ENCODE measurements around the gene ALPK1. TPM values are rescaled to one million over a fixed set of nuclear protein-coding genes. Genes with fewer than 3 reads are reported as not detected.

The ALPK1 gene
- total RNA-seq, 4 donors from 2014 or later: 6.9 to 42.2 (median 22.9) TPM

GRCh38 chr4:112257098-112257497, 40.1 kb upstream of the ALPK1 start:
- Histone ChIP-seq H3K27ac (no peak overlapping the region), H3K27me3 (no peaks in the 10 kb centered on the region), H3K4me1 (no peaks in the 10 kb centered on the region), H3K4me3 (no peak overlapping the region), H3K9me3 (no peaks in the 10 kb centered on the region), H3K36me3 (no peaks in the 10 kb centered on the region)
- no peak for TF ChIP-seq CTCF (IDR thresholded peaks at IDR 0.05)
- TF ChIP-seq POLR2A (IDR thresholded peaks at IDR 0.05): no peak
- no peak for DNase-seq
- intact Hi-C loops (cut with DNase I; ENCODE audit: low total_unique reads): no loop called here

GRCh38 chr4:112266823-112267222, 30.3 kb upstream of the ALPK1 start:
- TF ChIP-seq CTCF (IDR thresholded peaks at IDR 0.05) (peak in 3 of 4 experiments; percentile 5 to 35 (median 18)), POLR2A (IDR thresholded peaks at IDR 0.05) (no peak)
- H3K27ac ChIP-seq: no peak overlapping the region
- intact Hi-C loops (cut with DNase I; ENCODE audit: low total_unique reads): no loop called here
- no peak overlapping the region for H3K4me3 ChIP-seq
- no peaks in the 10 kb centered on the region for H3K4me1 ChIP-seq
- H3K36me3 ChIP-seq: no peaks in the 10 kb centered on the region
- no peaks in the 10 kb centered on the region for H3K27me3 ChIP-seq
- H3K9me3 ChIP-seq: no peaks in the 10 kb centered on the region
- DNase-seq: no peak

GRCh38 chr4:112270051-112270450, 27.1 kb upstream of the ALPK1 start:
- no peak overlapping the region for H3K27ac ChIP-seq
- H3K36me3 ChIP-seq: no peaks in the 10 kb centered on the region
- no peaks in the 10 kb centered on the region for H3K27me3 ChIP-seq
- no peak for DNase-seq
- intact Hi-C loops (cut with DNase I; ENCODE audit: low total_unique reads): no loop called here
- TF ChIP-seq CTCF (IDR thresholded peaks at IDR 0.05): no peak
- TF ChIP-seq POLR2A (IDR thresholded peaks at IDR 0.05): no peak
- H3K4me3 ChIP-seq: no peak overlapping the region
- no peaks in the 10 kb centered on the region for H3K9me3 ChIP-seq
- H3K4me1 ChIP-seq: no peaks in the 10 kb centered on the region

GRCh38 chr4:112270640-112271421, 26.3 kb upstream of the ALPK1 start:
- Histone ChIP-seq H3K9me3 (no peaks in the 10 kb centered on the region), H3K27ac (no peak overlapping the region), H3K27me3 (no peaks in the 10 kb centered on the region), H3K36me3 (no peaks in the 10 kb centered on the region), H3K4me1 (no peaks in the 10 kb centered on the region), H3K4me3 (no peak overlapping the region)
- no peak for DNase-seq
- no peak for TF ChIP-seq CTCF (IDR thresholded peaks at IDR 0.05)
- TF ChIP-seq POLR2A (IDR thresholded peaks at IDR 0.05): no peak
- intact Hi-C loops (cut with DNase I; ENCODE audit: low total_unique reads): no loop called here

- no peak for TF ChIP-seq POLR2A (IDR thresholded peaks at IDR 0.05)
- TF ChIP-seq CTCF (IDR thresholded peaks at IDR 0.05): no peak
- H3K4me1 ChIP-seq: no peaks in the 10 kb centered on the region
- no peaks in the 10 kb centered on the region for H3K27me3 ChIP-seq
- H3K4me3 ChIP-seq: no peak overlapping the region
- no peaks in the 10 kb centered on the region for H3K9me3 ChIP-seq
- DNase-seq: no peak
- H3K36me3 ChIP-seq: no peaks in the 10 kb centered on the region
- intact Hi-C loops (cut with DNase I; ENCODE audit: low total_unique reads): no loop called here
- H3K27ac ChIP-seq: no peak overlapping the region
Measured at GRCh38 chr4:112272292-112272691, 24.9 kb upstream of the ALPK1 start.

Measured in uterus (tissue), 4 donors.